ENCODE results near the gene ADGRG3. TPM values are rescaled to one million over a fixed set of nuclear protein-coding genes. Genes with fewer than 3 reads are reported as not detected.

Gene ADGRG3
- total and polyA plus RNA-seq, 2 experiments from 2014 or later, result not detected

DNA sequence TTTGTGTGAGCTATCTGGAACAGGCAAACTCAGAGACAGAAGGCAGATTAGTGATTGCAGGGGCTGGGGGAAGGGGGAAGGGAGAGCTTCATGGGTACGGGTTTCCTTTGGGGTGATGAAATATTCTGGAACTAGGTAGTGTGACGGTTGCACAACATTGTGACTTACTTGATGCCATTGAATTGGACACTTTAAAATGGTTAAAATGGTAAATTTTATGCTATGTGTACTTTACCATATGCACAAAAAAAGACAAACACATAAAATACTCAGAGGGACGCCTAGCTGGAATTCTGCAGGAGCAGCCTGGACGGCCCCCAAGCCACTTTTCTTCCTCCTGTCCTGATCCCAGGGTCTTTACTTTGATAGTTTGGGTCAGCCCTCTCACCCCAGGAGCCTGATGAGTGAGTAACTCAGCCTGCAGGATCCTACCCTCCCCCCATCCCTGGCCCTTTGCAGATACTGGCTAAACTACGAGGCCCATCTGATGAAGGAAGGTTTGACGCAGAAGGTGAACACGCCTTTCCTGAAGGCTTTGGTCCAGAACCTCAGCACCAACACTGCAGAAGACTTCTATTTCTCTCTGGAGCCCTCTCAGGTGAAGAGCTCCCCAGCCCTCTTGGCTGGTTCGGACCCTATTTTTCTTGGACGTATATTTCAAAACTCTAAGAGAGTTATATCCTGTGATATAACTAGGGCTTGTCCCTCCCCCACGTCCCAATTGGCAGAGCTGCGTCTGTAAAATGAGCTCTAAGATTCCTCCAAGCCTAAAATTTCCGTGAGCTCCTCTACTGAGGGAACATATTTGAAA, 7.8 kb downstream of the ADGRG3 start:
- H3K4me3 ChIP-seq, result 0 out of 2 replicates have a peak overlapping the region, but pooled peaks have one; percentile 31
- DNase-seq (ENCODE audit: low spot score) (peak; percentile 68), ATAC-seq (peak; percentile 87)
- Mint-ChIP-seq H3K27me3 (ENCODE audit: insufficient read depth, low read depth, poor library complexity) (peaks cover 5% of the 10 kb centered on the region), H3K4me1 (peaks cover 31% of the 10 kb centered on the region), H3K27ac (peak overlapping the region; percentile 0; the same call in 1 of the 2 replicates), H3K9me3 (no peaks in the 10 kb centered on the region; the same call in 2 of the 3 replicates), H3K36me3 (ENCODE audit: low read depth) (no peaks in the 10 kb centered on the region), H3K4me3 (peak overlapping the region; percentile 25; the same call in 1 of the 3 replicates)
- TF ChIP-seq CREB1 (CRISPR knock-in tag; IDR thresholded peaks at IDR 0.05; ENCODE audit: low read depth) (no peak), STAT1 (IDR thresholded peaks at IDR 0.05; ENCODE audit: unreplicated experiment) (no peak), NANOG (IDR thresholded peaks at IDR 0.05; ENCODE audit: borderline replicate concordance) (no peak), EZH2 (IDR thresholded peaks at IDR 0.05; ENCODE audit: low read depth, unreplicated experiment) (no peak), JUNB (IDR thresholded peaks at IDR 0.05; ENCODE audit: unreplicated experiment) (no peak), ZNF114 (CRISPR knock-in tag; IDR thresholded peaks at IDR 0.05) (no peak), POLR2AphosphoS5 (IDR thresholded peaks at IDR 0.05; ENCODE audit: low read depth) (no peak), EZH2phosphoT487 (IDR thresholded peaks at IDR 0.05; ENCODE audit: unreplicated experiment) (no peak), ZNF331 (CRISPR knock-in tag; IDR thresholded peaks at IDR 0.05; ENCODE audit: low read depth) (no peak)
- TF ChIP-seq, protein P1, sequence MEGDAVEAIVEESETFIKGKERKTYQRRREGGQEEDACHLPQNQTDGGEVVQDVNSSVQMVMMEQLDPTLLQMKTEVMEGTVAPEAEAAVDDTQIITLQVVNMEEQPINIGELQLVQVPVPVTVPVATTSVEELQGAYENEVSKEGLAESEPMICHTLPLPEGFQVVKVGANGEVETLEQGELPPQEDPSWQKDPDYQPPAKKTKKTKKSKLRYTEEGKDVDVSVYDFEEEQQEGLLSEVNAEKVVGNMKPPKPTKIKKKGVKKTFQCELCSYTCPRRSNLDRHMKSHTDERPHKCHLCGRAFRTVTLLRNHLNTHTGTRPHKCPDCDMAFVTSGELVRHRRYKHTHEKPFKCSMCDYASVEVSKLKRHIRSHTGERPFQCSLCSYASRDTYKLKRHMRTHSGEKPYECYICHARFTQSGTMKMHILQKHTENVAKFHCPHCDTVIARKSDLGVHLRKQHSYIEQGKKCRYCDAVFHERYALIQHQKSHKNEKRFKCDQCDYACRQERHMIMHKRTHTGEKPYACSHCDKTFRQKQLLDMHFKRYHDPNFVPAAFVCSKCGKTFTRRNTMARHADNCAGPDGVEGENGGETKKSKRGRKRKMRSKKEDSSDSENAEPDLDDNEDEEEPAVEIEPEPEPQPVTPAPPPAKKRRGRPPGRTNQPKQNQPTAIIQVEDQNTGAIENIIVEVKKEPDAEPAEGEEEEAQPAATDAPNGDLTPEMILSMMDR (conservative IDR thresholded peaks at IDR 0.05; ENCODE audit: low read depth in 2 of 2), result no peak
- TF ChIP-seq, protein P2, sequence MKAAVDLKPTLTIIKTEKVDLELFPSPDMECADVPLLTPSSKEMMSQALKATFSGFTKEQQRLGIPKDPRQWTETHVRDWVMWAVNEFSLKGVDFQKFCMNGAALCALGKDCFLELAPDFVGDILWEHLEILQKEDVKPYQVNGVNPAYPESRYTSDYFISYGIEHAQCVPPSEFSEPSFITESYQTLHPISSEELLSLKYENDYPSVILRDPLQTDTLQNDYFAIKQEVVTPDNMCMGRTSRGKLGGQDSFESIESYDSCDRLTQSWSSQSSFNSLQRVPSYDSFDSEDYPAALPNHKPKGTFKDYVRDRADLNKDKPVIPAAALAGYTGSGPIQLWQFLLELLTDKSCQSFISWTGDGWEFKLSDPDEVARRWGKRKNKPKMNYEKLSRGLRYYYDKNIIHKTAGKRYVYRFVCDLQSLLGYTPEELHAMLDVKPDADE (IDR thresholded peaks at IDR 0.05), result no peak
- TF ChIP-seq, protein P3, sequence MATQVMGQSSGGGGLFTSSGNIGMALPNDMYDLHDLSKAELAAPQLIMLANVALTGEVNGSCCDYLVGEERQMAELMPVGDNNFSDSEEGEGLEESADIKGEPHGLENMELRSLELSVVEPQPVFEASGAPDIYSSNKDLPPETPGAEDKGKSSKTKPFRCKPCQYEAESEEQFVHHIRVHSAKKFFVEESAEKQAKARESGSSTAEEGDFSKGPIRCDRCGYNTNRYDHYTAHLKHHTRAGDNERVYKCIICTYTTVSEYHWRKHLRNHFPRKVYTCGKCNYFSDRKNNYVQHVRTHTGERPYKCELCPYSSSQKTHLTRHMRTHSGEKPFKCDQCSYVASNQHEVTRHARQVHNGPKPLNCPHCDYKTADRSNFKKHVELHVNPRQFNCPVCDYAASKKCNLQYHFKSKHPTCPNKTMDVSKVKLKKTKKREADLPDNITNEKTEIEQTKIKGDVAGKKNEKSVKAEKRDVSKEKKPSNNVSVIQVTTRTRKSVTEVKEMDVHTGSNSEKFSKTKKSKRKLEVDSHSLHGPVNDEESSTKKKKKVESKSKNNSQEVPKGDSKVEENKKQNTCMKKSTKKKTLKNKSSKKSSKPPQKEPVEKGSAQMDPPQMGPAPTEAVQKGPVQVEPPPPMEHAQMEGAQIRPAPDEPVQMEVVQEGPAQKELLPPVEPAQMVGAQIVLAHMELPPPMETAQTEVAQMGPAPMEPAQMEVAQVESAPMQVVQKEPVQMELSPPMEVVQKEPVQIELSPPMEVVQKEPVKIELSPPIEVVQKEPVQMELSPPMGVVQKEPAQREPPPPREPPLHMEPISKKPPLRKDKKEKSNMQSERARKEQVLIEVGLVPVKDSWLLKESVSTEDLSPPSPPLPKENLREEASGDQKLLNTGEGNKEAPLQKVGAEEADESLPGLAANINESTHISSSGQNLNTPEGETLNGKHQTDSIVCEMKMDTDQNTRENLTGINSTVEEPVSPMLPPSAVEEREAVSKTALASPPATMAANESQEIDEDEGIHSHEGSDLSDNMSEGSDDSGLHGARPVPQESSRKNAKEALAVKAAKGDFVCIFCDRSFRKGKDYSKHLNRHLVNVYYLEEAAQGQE (IDR thresholded peaks at IDR 0.05; ENCODE audit: unreplicated experiment), result no peak
- TF ChIP-seq, protein P4, sequence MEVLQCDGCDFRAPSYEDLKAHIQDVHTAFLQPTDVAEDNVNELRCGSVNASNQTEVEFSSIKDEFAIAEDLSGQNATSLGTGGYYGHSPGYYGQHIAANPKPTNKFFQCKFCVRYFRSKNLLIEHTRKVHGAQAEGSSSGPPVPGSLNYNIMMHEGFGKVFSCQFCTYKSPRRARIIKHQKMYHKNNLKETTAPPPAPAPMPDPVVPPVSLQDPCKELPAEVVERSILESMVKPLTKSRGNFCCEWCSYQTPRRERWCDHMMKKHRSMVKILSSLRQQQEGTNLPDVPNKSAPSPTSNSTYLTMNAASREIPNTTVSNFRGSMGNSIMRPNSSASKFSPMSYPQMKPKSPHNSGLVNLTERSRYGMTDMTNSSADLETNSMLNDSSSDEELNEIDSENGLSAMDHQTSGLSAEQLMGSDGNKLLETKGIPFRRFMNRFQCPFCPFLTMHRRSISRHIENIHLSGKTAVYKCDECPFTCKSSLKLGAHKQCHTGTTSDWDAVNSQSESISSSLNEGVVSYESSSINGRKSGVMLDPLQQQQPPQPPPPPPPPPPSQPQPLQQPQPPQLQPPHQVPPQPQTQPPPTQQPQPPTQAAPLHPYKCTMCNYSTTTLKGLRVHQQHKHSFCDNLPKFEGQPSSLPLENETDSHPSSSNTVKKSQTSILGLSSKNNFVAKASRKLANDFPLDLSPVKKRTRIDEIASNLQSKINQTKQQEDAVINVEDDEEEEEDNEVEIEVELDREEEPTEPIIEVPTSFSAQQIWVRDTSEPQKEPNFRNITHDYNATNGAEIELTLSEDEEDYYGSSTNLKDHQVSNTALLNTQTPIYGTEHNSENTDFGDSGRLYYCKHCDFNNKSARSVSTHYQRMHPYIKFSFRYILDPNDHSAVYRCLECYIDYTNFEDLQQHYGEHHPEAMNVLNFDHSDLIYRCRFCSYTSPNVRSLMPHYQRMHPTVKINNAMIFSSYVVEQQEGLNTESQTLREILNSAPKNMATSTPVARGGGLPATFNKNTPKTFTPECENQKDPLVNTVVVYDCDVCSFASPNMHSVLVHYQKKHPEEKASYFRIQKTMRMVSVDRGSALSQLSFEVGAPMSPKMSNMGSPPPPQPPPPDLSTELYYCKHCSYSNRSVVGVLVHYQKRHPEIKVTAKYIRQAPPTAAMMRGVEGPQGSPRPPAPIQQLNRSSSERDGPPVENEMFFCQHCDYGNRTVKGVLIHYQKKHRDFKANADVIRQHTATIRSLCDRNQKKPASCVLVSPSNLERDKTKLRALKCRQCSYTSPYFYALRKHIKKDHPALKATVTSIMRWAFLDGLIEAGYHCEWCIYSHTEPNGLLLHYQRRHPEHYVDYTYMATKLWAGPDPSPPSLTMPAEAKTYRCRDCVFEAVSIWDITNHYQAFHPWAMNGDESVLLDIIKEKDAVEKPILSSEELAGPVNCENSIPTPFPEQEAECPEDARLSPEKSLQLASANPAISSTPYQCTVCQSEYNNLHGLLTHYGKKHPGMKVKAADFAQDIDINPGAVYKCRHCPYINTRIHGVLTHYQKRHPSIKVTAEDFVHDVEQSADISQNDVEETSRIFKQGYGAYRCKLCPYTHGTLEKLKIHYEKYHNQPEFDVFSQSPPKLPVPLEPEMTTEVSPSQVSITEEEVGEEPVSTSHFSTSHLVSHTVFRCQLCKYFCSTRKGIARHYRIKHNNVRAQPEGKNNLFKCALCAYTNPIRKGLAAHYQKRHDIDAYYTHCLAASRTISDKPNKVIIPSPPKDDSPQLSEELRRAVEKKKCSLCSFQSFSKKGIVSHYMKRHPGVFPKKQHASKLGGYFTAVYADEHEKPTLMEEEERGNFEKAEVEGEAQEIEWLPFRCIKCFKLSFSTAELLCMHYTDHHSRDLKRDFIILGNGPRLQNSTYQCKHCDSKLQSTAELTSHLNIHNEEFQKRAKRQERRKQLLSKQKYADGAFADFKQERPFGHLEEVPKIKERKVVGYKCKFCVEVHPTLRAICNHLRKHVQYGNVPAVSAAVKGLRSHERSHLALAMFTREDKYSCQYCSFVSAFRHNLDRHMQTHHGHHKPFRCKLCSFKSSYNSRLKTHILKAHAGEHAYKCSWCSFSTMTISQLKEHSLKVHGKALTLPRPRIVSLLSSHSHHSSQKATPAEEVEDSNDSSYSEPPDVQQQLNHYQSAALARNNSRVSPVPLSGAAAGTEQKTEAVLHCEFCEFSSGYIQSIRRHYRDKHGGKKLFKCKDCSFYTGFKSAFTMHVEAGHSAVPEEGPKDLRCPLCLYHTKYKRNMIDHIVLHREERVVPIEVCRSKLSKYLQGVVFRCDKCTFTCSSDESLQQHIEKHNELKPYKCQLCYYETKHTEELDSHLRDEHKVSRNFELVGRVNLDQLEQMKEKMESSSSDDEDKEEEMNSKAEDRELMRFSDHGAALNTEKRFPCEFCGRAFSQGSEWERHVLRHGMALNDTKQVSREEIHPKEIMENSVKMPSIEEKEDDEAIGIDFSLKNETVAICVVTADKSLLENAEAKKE (CRISPR knock-in tag; IDR thresholded peaks at IDR 0.05), result no peak
- no peaks in the 10 kb centered on the region for H3K27me3 ChIP-seq (ENCODE audit: insufficient read depth)
- H3K36me3 ChIP-seq (ENCODE audit: insufficient read depth), result no peaks in the 10 kb centered on the region
- peaks cover 13% of the 10 kb centered on the region for H3K4me1 ChIP-seq (ENCODE audit: insufficient read depth)
- H3K9me2 ChIP-seq (ENCODE audit: insufficient read depth), result no peaks in the 10 kb centered on the region
- no peaks in the 10 kb centered on the region for H3F3A ChIP-seq (replicated peaks; ENCODE audit: low read depth)
- H3K79me2 ChIP-seq (replicated peaks; ENCODE audit: insufficient read depth), result no peaks in the 10 kb centered on the region
- H2AFZ ChIP-seq, result peak overlapping the region; percentile 95
- no peaks in the 10 kb centered on the region for H4K20me1 ChIP-seq (replicated peaks; ENCODE audit: insufficient read depth)
- peak overlapping the region; percentile 68 for H3K4me2 ChIP-seq
- H3K27ac ChIP-seq (ENCODE audit: low read depth), result peak overlapping the region; percentile 39; the same call in 1 of the 2 replicates

All from GM23338 (cell line).